Tibial artery (tissue), 4 donors: ENCODE measurements around the gene SLCO1C1.

ENCODE experiments used
- DNase-seq, 2 donors: peaks; one replicate each; pipeline ENCODE4 v3.0.0-alpha.2; 2019
- H3K27ac ChIP-seq, 2 donors: fragments of 200-600 bp; sonication (generic) in 1 of 2; 1 replicate in 1 of 2; 2 replicates in 1 of 2; pipeline ENCODE4 v1.5.1; 2018 to 2019; ENCODE audit warnings: mild to moderate bottlenecking in 1 of 2
- H3K27me3 ChIP-seq, 2 donors: fragments of 200-600 bp; sonication (generic) in 1 of 2; one replicate each; pipeline versions ENCODE4 v1.5.1 to v1.6.0; 2016 to 2019
- H3K36me3 ChIP-seq, 3 donors: fragments of 200-600 bp; sonication (generic) in 2 of 3; one replicate each; pipeline ENCODE4 v1.5.1; 2016 to 2019; ENCODE audit warnings: mild to moderate bottlenecking in 2 of 3
- H3K4me1 ChIP-seq, 4 donors: fragments of 200-600 bp; sonication (generic) in 2 of 4; 1 replicate in 3 of 4; 2 replicates in 1 of 4; pipeline ENCODE4 v1.5.1; 2016 to 2019
- H3K4me3 ChIP-seq, 2 donors: fragments of 200-600 bp; sonication (generic) in 1 of 2; 1 replicate in 1 of 2; 2 replicates in 1 of 2; pipeline ENCODE4 v1.5.1; 2018 to 2019; ENCODE audit warnings: mild to moderate bottlenecking in 2 of 2
- H3K9me3 ChIP-seq, 3 donors: fragments of 200-600 bp; sonication (generic) in 1 of 3; one replicate each; pipeline ENCODE4 v1.5.1; 2016 to 2019
- CTCF ChIP-seq, 2 experiments: fragments of 200-600 bp in 1 of 2; fragments of 450-650 bp in 1 of 2; IDR thresholded peaks; one replicate each; pipeline ENCODE4 v1.5.1; 2017 to 2019; ENCODE audit warnings: antibody characterized with exemption in 2 of 2, mild to moderate bottlenecking in 1 of 2, moderate library complexity in 1 of 2
- intact Hi-C: fragments of 100-400 bp; cut with DNase I; formaldehyde crosslinking; loops from one replicate; pipeline ENCODE4 v1.15.0; 2023; ENCODE audit warnings: low total_unique reads

The SLCO1C1 gene

DNA sequence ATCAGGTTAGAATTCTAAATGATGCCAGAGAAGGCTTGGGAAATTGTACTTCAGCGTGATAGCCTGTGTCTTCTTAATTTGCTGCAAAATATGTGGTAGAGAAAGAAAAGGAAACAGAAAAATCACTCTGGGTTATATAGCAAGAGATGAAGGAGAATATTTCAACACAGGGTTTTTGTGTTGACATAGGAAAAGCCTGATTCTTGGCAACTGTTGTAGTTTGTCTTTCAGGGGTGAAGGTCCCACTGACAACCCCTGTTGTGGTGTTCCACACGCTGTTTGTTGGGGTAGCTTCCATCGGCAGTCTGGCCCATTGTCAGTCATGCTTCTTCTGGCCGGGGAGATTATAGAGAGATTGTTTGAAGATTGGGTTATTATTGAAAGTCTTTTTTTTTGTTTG is 13.8 kb upstream of the SLCO1C1 start:
- H3K4me1 ChIP-seq, result peaks cover 0 to 22% (median 0%) of the 10 kb centered on the region in 4 donors
- H3K9me3 ChIP-seq, result peaks cover 0 to 5% (median 0%) of the 10 kb centered on the region in 3 donors
- H3K36me3 ChIP-seq, result peaks cover 13 to 32% (median 22%) of the 10 kb centered on the region in 3 donors
- intact Hi-C loops, result no loop called here
- H3K27ac ChIP-seq, result no peak overlapping the region
- TF ChIP-seq CTCF (IDR thresholded peaks at IDR 0.05), result no peak
- H3K27me3 ChIP-seq, result no peaks in the 10 kb centered on the region
- no peak for DNase-seq
- no peak overlapping the region for H3K4me3 ChIP-seq

DNA sequence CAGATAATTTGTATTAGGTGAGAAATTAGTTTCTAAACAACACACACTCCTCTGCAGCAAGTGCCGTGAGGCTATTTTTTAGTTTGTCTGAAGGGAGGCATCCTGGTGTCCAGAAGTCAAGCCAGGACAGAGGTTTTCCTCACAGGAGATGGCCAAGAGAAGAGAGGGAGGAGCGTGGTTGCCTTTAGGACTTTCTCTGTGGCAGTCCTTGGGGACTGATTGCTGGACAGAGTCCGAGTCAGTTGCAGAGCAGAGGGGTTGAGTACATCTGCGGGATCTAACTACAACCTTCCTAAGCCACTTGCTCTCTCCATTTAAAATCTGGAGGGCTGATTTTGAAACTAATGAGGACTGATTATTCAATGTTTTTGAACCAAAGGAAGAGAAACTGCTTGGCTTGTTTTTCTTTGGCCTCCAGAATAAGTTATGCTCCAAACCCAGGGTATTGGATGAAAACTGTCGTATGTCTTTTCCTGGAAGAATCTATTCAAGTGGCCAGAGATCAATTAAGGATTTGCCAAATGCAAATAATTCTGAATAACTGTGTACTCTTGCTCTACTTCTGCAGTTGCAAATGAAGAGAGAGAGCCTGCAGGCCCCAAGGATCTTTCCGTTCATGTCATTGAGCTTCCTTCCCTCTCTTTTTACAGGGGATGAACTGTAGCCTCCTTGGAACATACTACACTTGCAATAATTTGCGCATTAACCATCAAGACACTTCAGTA is 1.2 kb downstream of the SLCO1C1 start:
- no peaks in the 10 kb centered on the region for H3K9me3 ChIP-seq
- H3K27me3 ChIP-seq, result no peaks in the 10 kb centered on the region
- peaks cover 0 to 31% (median 6%) of the 10 kb centered on the region in 4 donors for H3K4me1 ChIP-seq
- intact Hi-C loops, result no loop called here
- H3K4me3 ChIP-seq, result no peak overlapping the region
- no peaks in the 10 kb centered on the region for H3K36me3 ChIP-seq
- DNase-seq, result no peak
- no peak for TF ChIP-seq CTCF (IDR thresholded peaks at IDR 0.05)
- H3K27ac ChIP-seq, result no peak overlapping the region

GRCh38 chr12:20701106-20701505 is 6.0 kb downstream of the SLCO1C1 start:
- no peak for TF ChIP-seq CTCF (IDR thresholded peaks at IDR 0.05)
- no peaks in the 10 kb centered on the region for H3K9me3 ChIP-seq
- H3K4me3 ChIP-seq, result no peak overlapping the region
- H3K27ac ChIP-seq, result no peak overlapping the region
- no peak for DNase-seq
- no peaks in the 10 kb centered on the region for H3K36me3 ChIP-seq
- H3K4me1 ChIP-seq, result peaks cover 0 to 18% (median 5%) of the 10 kb centered on the region in 4 donors
- H3K27me3 ChIP-seq, result no peaks in the 10 kb centered on the region
- intact Hi-C loops, result no loop called here

GRCh38 chr12:20704860-20705259 is 9.7 kb downstream of the SLCO1C1 start:
- H3K9me3 ChIP-seq, result no peaks in the 10 kb centered on the region
- H3K4me1 ChIP-seq, result no peaks in the 10 kb centered on the region
- H3K27ac ChIP-seq, result no peak overlapping the region
- no peak for DNase-seq
- H3K27me3 ChIP-seq, result no peaks in the 10 kb centered on the region
- H3K4me3 ChIP-seq, result no peak overlapping the region
- no peaks in the 10 kb centered on the region for H3K36me3 ChIP-seq
- intact Hi-C loops, result no loop called here
- no peak for TF ChIP-seq CTCF (IDR thresholded peaks at IDR 0.05)

- intact Hi-C loops, result no loop called here
- Histone ChIP-seq H3K36me3 (no peaks in the 10 kb centered on the region), H3K27ac (no peak overlapping the region), H3K4me3 (no peak overlapping the region), H3K27me3 (no peaks in the 10 kb centered on the region), H3K4me1 (no peaks in the 10 kb centered on the region), H3K9me3 (no peaks in the 10 kb centered on the region)
- DNase-seq, result no peak
- no peak for TF ChIP-seq CTCF (IDR thresholded peaks at IDR 0.05)
These were observed 16.7 kb downstream of the SLCO1C1 start for GRCh38 chr12:20711846-20712245.
